A549 (cell line): ENCODE results near the gene USP9X.

Experiments
- POLR2AphosphoS2 ChIP-seq: conservative IDR thresholded peaks from 2 replicates; pipeline ENCODE4 v1.6.1; 2012; ENCODE audit warnings: low read length, improper control_type of control experiment, inconsistent platforms
- RFX5 ChIP-seq: fragments of 450-650 bp; IDR thresholded peaks from 2 replicates; pipeline ENCODE4 v1.7.1; 2014; ENCODE audit warnings: antibody characterized with exemption, mild to moderate bottlenecking, moderate library complexity
- TF ChIP-seq, protein P1 (sequence below): fragments of 450-650 bp; IDR thresholded peaks from 2 replicates; pipeline ENCODE4 v1.6.1; 2014; ENCODE audit warnings: antibody characterized with exemption
- TF ChIP-seq, protein P2 (sequence below): fragments of >200 bp; sonication (Bioruptor Twin); formaldehyde crosslinking; IDR thresholded peaks from 3 replicates; pipeline ENCODE4 v1.5.1; 2016
- TF ChIP-seq, protein P3 (sequence below): fragments of 200-600 bp; sonication (generic); IDR thresholded peaks from 2 replicates; pipeline ENCODE4 v1.6.1; 2016; ENCODE audit warnings: antibody characterized with exemption, mild to moderate bottlenecking, moderate library complexity

DNA sequence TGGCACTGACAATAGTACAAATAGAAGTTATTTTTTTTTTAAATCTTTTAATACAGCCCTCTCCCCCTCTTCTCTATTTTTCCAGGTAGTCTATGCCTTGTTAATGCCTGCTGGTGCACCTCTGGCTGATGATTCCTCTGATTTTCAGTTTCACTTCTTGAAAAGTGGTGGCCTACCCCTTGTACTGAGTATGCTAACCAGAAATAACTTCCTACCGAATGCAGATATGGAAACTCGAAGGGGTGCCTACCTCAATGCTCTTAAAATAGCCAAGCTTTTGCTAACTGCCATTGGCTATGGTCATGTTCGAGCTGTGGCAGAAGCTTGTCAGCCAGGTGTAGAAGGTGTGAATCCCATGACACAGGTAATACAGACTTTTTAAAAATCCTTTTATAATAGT, 99.1 kb downstream of the USP9X start:
- TF ChIP-seq, protein P1, sequence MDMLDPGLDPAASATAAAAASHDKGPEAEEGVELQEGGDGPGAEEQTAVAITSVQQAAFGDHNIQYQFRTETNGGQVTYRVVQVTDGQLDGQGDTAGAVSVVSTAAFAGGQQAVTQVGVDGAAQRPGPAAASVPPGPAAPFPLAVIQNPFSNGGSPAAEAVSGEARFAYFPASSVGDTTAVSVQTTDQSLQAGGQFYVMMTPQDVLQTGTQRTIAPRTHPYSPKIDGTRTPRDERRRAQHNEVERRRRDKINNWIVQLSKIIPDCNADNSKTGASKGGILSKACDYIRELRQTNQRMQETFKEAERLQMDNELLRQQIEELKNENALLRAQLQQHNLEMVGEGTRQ, result no peak
- TF ChIP-seq, protein P2, sequence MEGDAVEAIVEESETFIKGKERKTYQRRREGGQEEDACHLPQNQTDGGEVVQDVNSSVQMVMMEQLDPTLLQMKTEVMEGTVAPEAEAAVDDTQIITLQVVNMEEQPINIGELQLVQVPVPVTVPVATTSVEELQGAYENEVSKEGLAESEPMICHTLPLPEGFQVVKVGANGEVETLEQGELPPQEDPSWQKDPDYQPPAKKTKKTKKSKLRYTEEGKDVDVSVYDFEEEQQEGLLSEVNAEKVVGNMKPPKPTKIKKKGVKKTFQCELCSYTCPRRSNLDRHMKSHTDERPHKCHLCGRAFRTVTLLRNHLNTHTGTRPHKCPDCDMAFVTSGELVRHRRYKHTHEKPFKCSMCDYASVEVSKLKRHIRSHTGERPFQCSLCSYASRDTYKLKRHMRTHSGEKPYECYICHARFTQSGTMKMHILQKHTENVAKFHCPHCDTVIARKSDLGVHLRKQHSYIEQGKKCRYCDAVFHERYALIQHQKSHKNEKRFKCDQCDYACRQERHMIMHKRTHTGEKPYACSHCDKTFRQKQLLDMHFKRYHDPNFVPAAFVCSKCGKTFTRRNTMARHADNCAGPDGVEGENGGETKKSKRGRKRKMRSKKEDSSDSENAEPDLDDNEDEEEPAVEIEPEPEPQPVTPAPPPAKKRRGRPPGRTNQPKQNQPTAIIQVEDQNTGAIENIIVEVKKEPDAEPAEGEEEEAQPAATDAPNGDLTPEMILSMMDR, result no peak
- TF ChIP-seq, protein P3, sequence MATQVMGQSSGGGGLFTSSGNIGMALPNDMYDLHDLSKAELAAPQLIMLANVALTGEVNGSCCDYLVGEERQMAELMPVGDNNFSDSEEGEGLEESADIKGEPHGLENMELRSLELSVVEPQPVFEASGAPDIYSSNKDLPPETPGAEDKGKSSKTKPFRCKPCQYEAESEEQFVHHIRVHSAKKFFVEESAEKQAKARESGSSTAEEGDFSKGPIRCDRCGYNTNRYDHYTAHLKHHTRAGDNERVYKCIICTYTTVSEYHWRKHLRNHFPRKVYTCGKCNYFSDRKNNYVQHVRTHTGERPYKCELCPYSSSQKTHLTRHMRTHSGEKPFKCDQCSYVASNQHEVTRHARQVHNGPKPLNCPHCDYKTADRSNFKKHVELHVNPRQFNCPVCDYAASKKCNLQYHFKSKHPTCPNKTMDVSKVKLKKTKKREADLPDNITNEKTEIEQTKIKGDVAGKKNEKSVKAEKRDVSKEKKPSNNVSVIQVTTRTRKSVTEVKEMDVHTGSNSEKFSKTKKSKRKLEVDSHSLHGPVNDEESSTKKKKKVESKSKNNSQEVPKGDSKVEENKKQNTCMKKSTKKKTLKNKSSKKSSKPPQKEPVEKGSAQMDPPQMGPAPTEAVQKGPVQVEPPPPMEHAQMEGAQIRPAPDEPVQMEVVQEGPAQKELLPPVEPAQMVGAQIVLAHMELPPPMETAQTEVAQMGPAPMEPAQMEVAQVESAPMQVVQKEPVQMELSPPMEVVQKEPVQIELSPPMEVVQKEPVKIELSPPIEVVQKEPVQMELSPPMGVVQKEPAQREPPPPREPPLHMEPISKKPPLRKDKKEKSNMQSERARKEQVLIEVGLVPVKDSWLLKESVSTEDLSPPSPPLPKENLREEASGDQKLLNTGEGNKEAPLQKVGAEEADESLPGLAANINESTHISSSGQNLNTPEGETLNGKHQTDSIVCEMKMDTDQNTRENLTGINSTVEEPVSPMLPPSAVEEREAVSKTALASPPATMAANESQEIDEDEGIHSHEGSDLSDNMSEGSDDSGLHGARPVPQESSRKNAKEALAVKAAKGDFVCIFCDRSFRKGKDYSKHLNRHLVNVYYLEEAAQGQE, result no peak
- TF ChIP-seq RFX5 (no peak), POLR2AphosphoS2 (no peak)
